GM21390 (cell line): Measurements from ENCODE around the gene FEM1C.

Source experiments
- ATAC-seq: cut with Tn5 transposase; IDR thresholded peaks from one replicate; pipeline ENCODE4 v1.9.1; 2021; ENCODE audit not compliant: unreplicated experiment

Gene FEM1C

GRCh38 chr5:115544436-115545350, at the start of gene FEM1C:
TSS of gene FEM1C (minus strand) at chr5:115544775. CDS start at chr5:115543493, 1,282 bp downstream.
- ATAC-seq = peak; percentile 96

GRCh38 chr5:115589043-115589442, 44.5 kb upstream of the FEM1C start:
- no peak for ATAC-seq

GRCh38 chr5:115588640-115589039, 44.1 kb upstream of the FEM1C start:
- no peak for ATAC-seq

GRCh38 chr5:115586525-115587146, 42.1 kb upstream of the FEM1C start:
- peak; percentile 45 for ATAC-seq

GRCh38 chr5:115585265-115585664, 40.7 kb upstream of the FEM1C start:
- no peak for ATAC-seq

- no peak for ATAC-seq
Measured at GRCh38 chr5:115584501-115584900, 39.9 kb upstream of the FEM1C start.

GRCh38 chr5:115583474-115583873, 38.9 kb upstream of the FEM1C start:
- ATAC-seq = no peak

- ATAC-seq = no peak
Measured at GRCh38 chr5:115580941-115581340, 36.4 kb upstream of the FEM1C start.

GRCh38 chr5:115579747-115580173, 35.2 kb upstream of the FEM1C start:
- peak; percentile 50 for ATAC-seq

- ATAC-seq = no peak
Measured at GRCh38 chr5:115579216-115579615, 34.6 kb upstream of the FEM1C start.

- ATAC-seq = peak; percentile 58
Measured at GRCh38 chr5:115578657-115579056, 34.1 kb upstream of the FEM1C start.

GRCh38 chr5:115577741-115578140, 33.2 kb upstream of the FEM1C start:
- no peak for ATAC-seq

- no peak for ATAC-seq
Measured at GRCh38 chr5:115577329-115577728, 32.8 kb upstream of the FEM1C start.

- peak; percentile 37 for ATAC-seq
Measured at GRCh38 chr5:115575167-115576070, 30.8 kb upstream of the FEM1C start.

GRCh38 chr5:115573133-115573532, 28.6 kb upstream of the FEM1C start:
- no peak for ATAC-seq

GRCh38 chr5:115571441-115571878, 26.9 kb upstream of the FEM1C start:
- no peak for ATAC-seq

- no peak for ATAC-seq
Measured at GRCh38 chr5:115568668-115569067, 24.1 kb upstream of the FEM1C start.

- ATAC-seq = no peak
Measured at GRCh38 chr5:115565233-115565632, 20.7 kb upstream of the FEM1C start.

GRCh38 chr5:115561176-115561575, 16.6 kb upstream of the FEM1C start:
- no peak for ATAC-seq

- no peak for ATAC-seq
Measured at GRCh38 chr5:115559524-115559923, 14.9 kb upstream of the FEM1C start.

- ATAC-seq = no peak
Measured at GRCh38 chr5:115558388-115558956, 13.9 kb upstream of the FEM1C start.
